DND-41 (cell line): ENCODE data around the gene EXOC3L4.

Experiments
- CTCF ChIP-seq: IDR thresholded peaks from 2 replicates; pipeline ENCODE4 v1.5.1; 2012; ENCODE audit warnings: borderline replicate concordance, low read length, moderate library complexity, mild to moderate bottlenecking; ENCODE audit not compliant: poor library complexity, severe bottlenecking; ENCODE audit errors: extremely low read depth
- EZH2 ChIP-seq: IDR thresholded peaks from 3 replicates; pipeline ENCODE4 v1.6.1; 2012; ENCODE audit warnings: borderline replicate concordance, low read depth, mild to moderate bottlenecking, moderate library complexity, low read length, inconsistent platforms; ENCODE audit not compliant: severe bottlenecking

- TF ChIP-seq CTCF (no peak), EZH2 (no peak)
These were observed 33.5 kb downstream of the EXOC3L4 start for GRCh38 chr14:103127861-103128598.
